ENCODE measurements around the gene NTNG2. TPM values are rescaled to one million over a fixed set of nuclear protein-coding genes. Genes with fewer than 3 reads are reported as not detected.

NTNG2 gene
- polyA plus RNA-seq, 1 donor: 0.40 TPM

DNA sequence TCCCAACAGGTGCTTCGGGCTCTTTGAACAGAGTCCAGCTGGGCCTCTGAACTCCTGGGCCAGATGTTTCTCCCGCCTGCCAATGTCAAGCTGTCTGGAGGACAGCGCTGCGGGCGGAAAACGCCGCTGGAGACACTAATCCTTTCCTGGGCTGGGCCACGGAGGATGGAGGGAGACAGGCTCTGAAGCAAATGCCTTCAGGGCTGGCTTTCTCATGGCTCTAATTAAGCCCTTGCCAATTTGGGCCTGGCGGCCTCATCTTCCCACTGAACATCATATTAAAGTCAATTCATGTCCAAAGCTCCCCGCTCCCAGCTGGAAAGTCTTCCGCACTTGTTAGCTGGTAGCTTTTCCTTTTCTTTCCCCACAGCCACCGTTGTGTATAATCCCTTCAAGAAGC, 72.7 kb downstream of the NTNG2 start:
- DNase-seq: no peak
- no CpG with 5 or more reads among the region's 12 CpGs for WGBS (ENCODE audit: insufficient coverage, low lambda C conversion rate)
- H3K9me3 ChIP-seq (ENCODE audit: control insufficient read depth, low read depth, low read length): no peaks in the 10 kb centered on the region
- no peaks in the 10 kb centered on the region for H3K36me3 ChIP-seq (ENCODE audit: control insufficient read depth, insufficient read depth, low read length)
- H3K27me3 ChIP-seq (ENCODE audit: control insufficient read depth, insufficient read depth, low read length): peaks cover 16% of the 10 kb centered on the region
- no peak overlapping the region for H3K27ac ChIP-seq (ENCODE audit: low read length)
- no peak overlapping the region for H3K4me3 ChIP-seq (ENCODE audit: low read length)
- H3K4me1 ChIP-seq (ENCODE audit: control insufficient read depth, insufficient read depth, low read length): no peaks in the 10 kb centered on the region

DNA sequence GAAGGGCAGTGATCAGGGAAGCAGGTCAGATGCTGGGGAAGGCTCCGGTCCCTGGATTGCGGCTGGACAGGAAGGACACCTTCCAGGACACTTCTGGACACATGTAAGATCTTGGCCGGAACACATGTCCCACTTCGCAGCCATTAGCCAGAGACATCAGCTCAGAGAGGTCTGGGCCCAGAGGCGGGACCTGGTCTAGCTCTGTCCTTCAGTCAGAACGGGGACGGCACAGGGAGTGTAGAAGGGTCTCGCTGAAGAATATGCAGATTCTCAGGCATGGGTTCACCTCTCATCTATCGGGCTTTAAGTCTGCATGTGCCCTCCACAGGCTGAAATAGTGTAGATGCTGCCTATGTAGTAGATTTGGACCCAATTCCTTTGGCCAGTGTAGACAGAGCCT, 73.3 kb downstream of the NTNG2 start:
- peaks cover 21% of the 10 kb centered on the region for H3K27me3 ChIP-seq (ENCODE audit: control insufficient read depth, insufficient read depth, low read length)
- DNase-seq: no peak
- no CpG with 5 or more reads among the region's 9 CpGs for WGBS (ENCODE audit: insufficient coverage, low lambda C conversion rate)

DNA sequence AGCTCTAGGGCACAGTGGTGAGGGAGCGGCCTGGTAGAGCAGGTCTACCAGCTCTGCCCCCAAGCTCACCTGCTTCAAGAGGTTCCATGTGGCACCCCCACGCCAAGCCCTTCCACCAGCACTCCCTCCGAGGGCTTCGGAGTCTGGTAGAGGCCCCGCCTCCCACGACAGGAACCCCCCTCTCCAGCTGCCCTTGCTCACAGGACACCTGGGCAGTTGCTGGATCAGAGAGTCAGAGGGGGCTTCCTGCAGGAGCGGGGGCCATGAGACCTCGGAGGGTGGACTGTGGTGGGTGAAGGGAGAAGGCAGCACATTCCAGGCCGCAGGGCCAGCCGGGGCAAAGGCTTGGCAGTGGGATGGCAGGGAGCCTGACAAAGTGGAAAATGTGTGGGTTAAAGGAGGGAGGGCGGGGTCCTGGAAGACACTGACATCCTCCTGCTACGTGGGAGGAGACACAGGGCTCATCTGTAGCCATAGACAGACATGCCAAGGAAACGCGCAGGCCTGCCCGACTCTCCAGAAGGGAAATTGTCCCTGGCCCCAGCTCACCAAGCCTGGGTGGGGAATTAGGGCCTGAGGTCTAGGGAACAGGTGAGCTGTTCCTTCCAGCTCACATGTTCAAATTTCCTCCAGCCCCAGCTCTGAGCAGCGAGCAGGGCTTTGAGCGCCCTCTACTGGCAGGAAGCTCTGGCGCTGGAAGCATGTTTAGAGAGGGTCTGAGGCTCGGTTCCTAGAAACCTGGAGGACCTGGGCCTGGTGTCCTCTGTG, 74.2 kb downstream of the NTNG2 start:
- H3K27me3 ChIP-seq (ENCODE audit: control insufficient read depth, insufficient read depth, low read length): peaks cover 27% of the 10 kb centered on the region
- no peaks in the 10 kb centered on the region for H3K36me3 ChIP-seq (ENCODE audit: control insufficient read depth, insufficient read depth, low read length)
- no peaks in the 10 kb centered on the region for H3K4me1 ChIP-seq (ENCODE audit: control insufficient read depth, insufficient read depth, low read length)
- no CpG with 5 or more reads among the region's 19 CpGs for WGBS (ENCODE audit: insufficient coverage, low lambda C conversion rate)
- no peak overlapping the region for H3K27ac ChIP-seq (ENCODE audit: low read length)
- no peak overlapping the region for H3K4me3 ChIP-seq (ENCODE audit: low read length)
- H3K9me3 ChIP-seq (ENCODE audit: control insufficient read depth, low read depth, low read length): no peaks in the 10 kb centered on the region
- peak; percentile 41 to 57 for DNase-seq

More for the DNA sequence above, 73.3 kb downstream of the NTNG2 start:
- no peaks in the 10 kb centered on the region for H3K4me1 ChIP-seq (ENCODE audit: control insufficient read depth, insufficient read depth, low read length)
- H3K9me3 ChIP-seq (ENCODE audit: control insufficient read depth, low read depth, low read length): no peaks in the 10 kb centered on the region
- no peaks in the 10 kb centered on the region for H3K36me3 ChIP-seq (ENCODE audit: control insufficient read depth, insufficient read depth, low read length)
- no peak overlapping the region for H3K4me3 ChIP-seq (ENCODE audit: low read length)
- H3K27ac ChIP-seq (ENCODE audit: low read length): no peak overlapping the region

DNA sequence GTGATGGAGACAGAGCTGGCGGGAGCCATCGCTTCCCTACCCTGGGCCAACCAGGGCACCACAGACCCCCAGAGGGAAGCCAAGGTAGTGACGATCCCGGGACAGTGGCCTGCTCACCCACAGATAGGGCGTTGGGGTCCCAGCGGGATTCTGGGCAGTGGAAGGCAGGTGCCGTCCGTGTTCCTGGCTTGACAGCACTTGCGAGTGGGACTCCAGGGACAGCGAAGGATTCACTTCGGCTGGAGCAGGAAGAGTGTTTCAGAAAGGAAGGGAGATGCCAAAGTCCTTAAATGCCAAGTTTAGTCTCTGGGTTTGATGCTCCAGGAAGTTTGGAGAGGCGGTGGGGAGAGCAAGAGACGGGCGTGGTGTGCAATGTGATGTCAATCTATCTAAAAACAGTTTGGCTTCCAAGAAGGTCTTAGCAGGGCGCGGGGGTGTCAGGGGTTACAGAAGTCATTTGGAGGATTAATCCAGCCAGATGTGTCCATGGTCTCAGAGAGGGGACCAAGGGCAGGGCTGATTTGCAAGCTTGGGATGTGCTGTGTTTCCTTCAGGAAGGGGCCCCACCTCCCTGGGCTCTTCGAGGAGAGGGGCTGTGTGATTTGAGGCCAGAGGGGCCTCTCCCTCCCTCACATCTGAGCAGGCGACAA, 74.9 kb downstream of the NTNG2 start:
- Histone ChIP-seq H3K27ac (ENCODE audit: low read length) (no peak overlapping the region), H3K4me1 (ENCODE audit: control insufficient read depth, insufficient read depth, low read length) (peaks cover 4% of the 10 kb centered on the region), H3K9me3 (ENCODE audit: control insufficient read depth, low read depth, low read length) (no peaks in the 10 kb centered on the region), H3K27me3 (ENCODE audit: control insufficient read depth, insufficient read depth, low read length) (peaks cover 29% of the 10 kb centered on the region), H3K36me3 (ENCODE audit: control insufficient read depth, insufficient read depth, low read length) (no peaks in the 10 kb centered on the region), H3K4me3 (ENCODE audit: low read length) (no peak overlapping the region)
- DNase-seq: no peak
- 33% methylated on average over 1 of the region's 18 CpGs for WGBS (ENCODE audit: insufficient coverage, low lambda C conversion rate)

DNA sequence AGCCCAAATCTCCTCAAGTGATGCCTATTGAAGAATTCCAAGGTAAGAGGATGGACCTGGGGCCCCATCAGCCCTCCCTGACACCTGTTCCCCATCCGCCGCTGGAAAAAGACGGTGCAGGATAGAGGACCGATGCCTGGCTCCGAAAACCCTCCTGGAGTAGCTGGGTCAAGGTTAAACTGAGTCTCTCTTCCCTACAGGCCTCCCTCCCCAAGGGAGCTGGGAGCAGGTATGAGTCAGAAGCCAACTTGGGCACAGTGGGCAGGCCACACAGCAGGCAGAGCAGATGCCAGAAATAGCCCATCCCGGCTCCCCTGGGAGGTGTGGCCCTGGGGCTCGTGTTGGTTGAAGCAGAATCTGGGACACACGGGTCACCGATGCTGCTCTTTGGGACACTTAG, 75.6 kb downstream of the NTNG2 start:
- no peak overlapping the region for H3K27ac ChIP-seq (ENCODE audit: low read length)
- H3K4me3 ChIP-seq (ENCODE audit: low read length): no peak overlapping the region
- no peak for DNase-seq
- peaks cover 7% of the 10 kb centered on the region for H3K4me1 ChIP-seq (ENCODE audit: control insufficient read depth, insufficient read depth, low read length)
- peaks cover 32% of the 10 kb centered on the region for H3K27me3 ChIP-seq (ENCODE audit: control insufficient read depth, insufficient read depth, low read length)
- no peaks in the 10 kb centered on the region for H3K36me3 ChIP-seq (ENCODE audit: control insufficient read depth, insufficient read depth, low read length)
- WGBS (ENCODE audit: insufficient coverage, low lambda C conversion rate): no CpG with 5 or more reads among the region's 9 CpGs
- H3K9me3 ChIP-seq (ENCODE audit: control insufficient read depth, low read depth, low read length): no peaks in the 10 kb centered on the region

DNA sequence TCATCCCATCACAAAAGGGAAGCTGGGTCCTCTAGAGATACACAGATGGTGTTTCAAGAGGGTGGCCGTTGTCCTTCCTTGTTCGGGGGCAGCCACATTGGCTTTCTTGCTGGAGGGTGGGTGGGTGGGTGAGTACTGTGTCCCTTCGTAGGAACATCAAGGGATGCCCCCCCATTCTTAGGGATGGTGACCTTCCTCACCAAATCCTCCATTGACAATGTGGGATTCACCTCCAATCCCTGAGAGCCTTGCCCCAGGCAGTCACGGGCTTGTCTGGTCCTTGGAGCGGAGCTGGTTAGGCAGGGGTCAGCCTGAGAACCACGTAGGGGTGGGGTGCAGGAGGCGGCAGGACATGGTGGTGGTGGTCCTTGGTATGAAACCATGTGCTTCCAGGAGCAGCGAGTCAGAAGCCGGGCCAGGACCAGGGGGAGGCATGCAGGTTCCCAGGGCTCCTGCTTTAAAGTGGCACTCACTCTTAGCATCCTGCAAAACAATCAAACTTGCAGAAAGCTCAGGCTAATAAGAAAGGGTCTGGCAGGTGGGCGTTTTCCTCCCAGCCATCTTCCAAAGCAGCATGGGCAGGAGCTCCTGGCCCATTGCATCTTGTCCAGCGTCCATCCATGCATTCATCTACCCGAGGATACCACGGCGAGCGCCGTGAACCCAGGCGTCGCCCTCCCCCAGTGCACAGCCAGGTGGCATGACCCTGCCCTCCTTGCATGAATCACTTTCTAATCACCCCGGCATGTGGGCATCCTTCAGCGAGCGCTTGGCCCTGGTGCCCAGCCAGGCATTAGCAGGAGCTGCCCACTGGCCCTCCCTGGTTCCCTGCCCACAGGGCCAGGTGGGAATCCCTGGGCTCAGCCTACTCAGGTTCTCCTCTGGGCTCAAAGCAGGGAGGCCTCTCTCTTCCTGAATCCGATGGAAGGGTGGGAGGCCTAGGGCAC, 76.4 kb downstream of the NTNG2 start:
- Histone ChIP-seq H3K9me3 (ENCODE audit: control insufficient read depth, low read depth, low read length) (no peaks in the 10 kb centered on the region), H3K4me1 (ENCODE audit: control insufficient read depth, insufficient read depth, low read length) (peaks cover 10% of the 10 kb centered on the region), H3K27me3 (ENCODE audit: control insufficient read depth, insufficient read depth, low read length) (peaks cover 40% of the 10 kb centered on the region), H3K4me3 (ENCODE audit: low read length) (no peak overlapping the region), H3K36me3 (ENCODE audit: control insufficient read depth, insufficient read depth, low read length) (no peaks in the 10 kb centered on the region), H3K27ac (ENCODE audit: low read length) (no peak overlapping the region)
- no CpG with 5 or more reads among the region's 22 CpGs for WGBS (ENCODE audit: insufficient coverage, low lambda C conversion rate)
- DNase-seq: no peak

DNA sequence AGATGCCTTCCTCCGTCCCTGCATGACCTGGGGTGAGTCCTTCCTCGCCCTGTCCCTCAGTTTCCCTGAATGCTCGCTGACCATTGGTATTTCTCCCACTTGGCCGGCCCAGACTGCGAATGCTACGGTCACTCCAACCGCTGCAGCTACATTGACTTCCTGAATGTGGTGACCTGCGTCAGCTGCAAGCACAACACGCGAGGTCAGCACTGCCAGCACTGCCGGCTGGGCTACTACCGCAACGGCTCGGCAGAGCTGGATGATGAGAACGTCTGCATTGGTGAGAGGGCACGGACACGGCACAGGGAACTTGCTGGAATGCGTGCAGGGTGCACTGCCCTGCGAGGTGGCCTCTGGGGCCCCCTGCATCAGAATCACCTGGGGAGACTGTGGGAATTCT, 77.1 kb downstream of the NTNG2 start:
- DNase-seq: no peak
- Histone ChIP-seq H3K9me3 (ENCODE audit: control insufficient read depth, low read depth, low read length) (no peaks in the 10 kb centered on the region), H3K4me3 (ENCODE audit: low read length) (no peak overlapping the region), H3K4me1 (ENCODE audit: control insufficient read depth, insufficient read depth, low read length) (peaks cover 10% of the 10 kb centered on the region), H3K27me3 (ENCODE audit: control insufficient read depth, insufficient read depth, low read length) (peaks cover 47% of the 10 kb centered on the region), H3K27ac (ENCODE audit: low read length) (no peak overlapping the region), H3K36me3 (ENCODE audit: control insufficient read depth, insufficient read depth, low read length) (no peaks in the 10 kb centered on the region)
- 90% methylated on average over 2 of the region's 19 CpGs for WGBS (ENCODE audit: insufficient coverage, low lambda C conversion rate)

DNA sequence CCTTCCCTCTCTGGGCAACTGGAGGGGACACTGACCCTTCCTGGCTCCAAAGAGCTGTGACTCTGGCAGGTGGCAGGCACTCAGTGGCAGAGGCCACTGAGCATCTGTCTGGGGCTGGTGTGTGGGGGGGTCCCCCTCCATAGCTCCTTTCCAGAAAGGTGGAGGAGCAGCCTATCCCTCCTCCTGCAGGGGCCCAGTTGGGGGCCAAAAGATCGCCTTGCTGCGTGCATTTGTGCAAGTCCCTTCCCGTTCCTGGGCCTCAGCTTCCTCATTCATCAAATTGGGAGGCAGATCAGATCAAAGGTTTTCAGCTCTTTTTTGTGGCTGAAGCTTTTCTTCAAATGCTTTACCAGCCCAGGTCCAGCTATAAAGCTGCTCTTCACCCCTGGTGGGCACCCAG, 77.7 kb downstream of the NTNG2 start:
- no peak overlapping the region for H3K27ac ChIP-seq (ENCODE audit: low read length)
- H3K4me3 ChIP-seq (ENCODE audit: low read length): no peak overlapping the region
- DNase-seq: no peak
- peaks cover 52% of the 10 kb centered on the region for H3K27me3 ChIP-seq (ENCODE audit: control insufficient read depth, insufficient read depth, low read length)
- H3K36me3 ChIP-seq (ENCODE audit: control insufficient read depth, insufficient read depth, low read length): no peaks in the 10 kb centered on the region
- peaks cover 10% of the 10 kb centered on the region for H3K4me1 ChIP-seq (ENCODE audit: control insufficient read depth, insufficient read depth, low read length)
- no CpG with 5 or more reads among the region's 3 CpGs for WGBS (ENCODE audit: insufficient coverage, low lambda C conversion rate)
- no peaks in the 10 kb centered on the region for H3K9me3 ChIP-seq (ENCODE audit: control insufficient read depth, low read depth, low read length)

DNA sequence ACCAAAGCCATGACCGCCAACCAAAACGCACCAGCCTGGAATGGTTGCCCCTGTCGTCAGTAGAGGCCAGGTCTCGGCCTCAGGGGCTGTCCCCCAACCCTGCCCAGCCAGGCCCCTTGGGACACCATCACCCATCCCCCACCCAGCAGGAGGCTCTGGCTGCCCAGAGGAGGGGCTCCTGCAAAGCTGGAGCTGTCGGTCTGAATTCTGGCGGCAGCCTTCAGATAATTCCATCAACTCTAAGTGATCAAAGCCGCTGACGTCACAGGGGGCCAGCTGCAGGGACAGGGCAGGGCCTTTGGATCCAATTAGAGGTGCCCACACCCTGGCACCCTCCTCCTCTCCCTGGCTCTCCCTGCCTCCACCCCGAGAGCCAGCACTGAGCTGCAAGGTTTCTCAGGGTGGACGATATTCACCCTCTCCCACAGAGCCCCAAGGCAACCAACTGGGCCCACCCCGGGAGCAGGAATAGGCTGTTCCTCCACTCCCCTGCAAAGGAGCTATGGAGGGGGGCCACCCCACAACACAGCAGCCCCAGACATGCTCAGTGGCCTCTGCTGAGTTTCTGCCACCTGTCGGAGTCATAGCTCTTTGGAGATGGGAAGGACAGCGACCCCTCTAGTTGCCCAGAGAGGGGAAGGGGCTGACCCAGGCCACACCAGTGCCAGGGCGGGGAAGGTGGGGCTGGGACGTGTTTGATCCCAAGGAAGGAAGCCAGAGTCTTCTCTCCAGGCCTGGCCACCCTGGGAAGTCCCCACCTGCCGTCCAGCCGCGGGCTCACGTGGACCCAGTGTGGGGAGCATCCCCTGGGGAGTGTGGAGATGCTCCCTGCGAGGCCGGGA, 78.4 kb downstream of the NTNG2 start:
- Histone ChIP-seq H3K27me3 (ENCODE audit: control insufficient read depth, insufficient read depth, low read length) (peaks cover 59% of the 10 kb centered on the region), H3K36me3 (ENCODE audit: control insufficient read depth, insufficient read depth, low read length) (no peaks in the 10 kb centered on the region), H3K9me3 (ENCODE audit: control insufficient read depth, low read depth, low read length) (no peaks in the 10 kb centered on the region), H3K4me3 (ENCODE audit: low read length) (no peak overlapping the region), H3K27ac (ENCODE audit: low read length) (no peak overlapping the region), H3K4me1 (ENCODE audit: control insufficient read depth, insufficient read depth, low read length) (peaks cover 10% of the 10 kb centered on the region)
- no CpG with 5 or more reads among the region's 21 CpGs for WGBS (ENCODE audit: insufficient coverage, low lambda C conversion rate)
- peak in 1 of 2 donors; percentile 28 for DNase-seq
